ENCODE results near the gene CTTNBP2NL.
"Not testable (repeated sequence)": the region's sequence is repeated elsewhere in the genome, so short reads cannot be mapped to it uniquely, and the experiment has no call there.

CTTNBP2NL gene

GRCh38 chr1:112386024-112386723 is 9.8 kb upstream of the CTTNBP2NL start:
- no peak for DNase-seq (ENCODE audit: low read depth in 2 of 2)

GRCh38 chr1:112386731-112387346 is 9.2 kb upstream of the CTTNBP2NL start:
- no peak for DNase-seq (ENCODE audit: low read depth in 2 of 2)

GRCh38 chr1:112387807-112388206 is 8.2 kb upstream of the CTTNBP2NL start:
- no peak for DNase-seq (ENCODE audit: low read depth in 2 of 2)

- no peak for DNase-seq (ENCODE audit: low read depth in 2 of 2)
Measured at GRCh38 chr1:112388436-112388835, 7.6 kb upstream of the CTTNBP2NL start.

- DNase-seq (ENCODE audit: low read depth in 2 of 2): peak in 1 of 2 donors; percentile 19
Measured at GRCh38 chr1:112389689-112390088, 6.3 kb upstream of the CTTNBP2NL start.

GRCh38 chr1:112390335-112390734 is 5.7 kb upstream of the CTTNBP2NL start:
- DNase-seq (ENCODE audit: low read depth in 2 of 2): not testable (repeated sequence)

- peak; percentile 67 to 76 for DNase-seq (ENCODE audit: low read depth in 2 of 2)
Measured at GRCh38 chr1:112390775-112391602, 5.0 kb upstream of the CTTNBP2NL start.

- no peak for DNase-seq (ENCODE audit: low read depth in 2 of 2)
Measured at GRCh38 chr1:112391603-112391940, 4.4 kb upstream of the CTTNBP2NL start.

- DNase-seq (ENCODE audit: low read depth in 2 of 2): no peak
Measured at GRCh38 chr1:112393631-112393974, 2.4 kb upstream of the CTTNBP2NL start.

- DNase-seq (ENCODE audit: low read depth in 2 of 2): no peak
Measured at GRCh38 chr1:112394743-112395062, 1.3 kb upstream of the CTTNBP2NL start.

GRCh38 chr1:112395256-112395820 is 676 bp upstream of the CTTNBP2NL start:
- no peak for DNase-seq (ENCODE audit: low read depth in 2 of 2)

- DNase-seq (ENCODE audit: low read depth in 2 of 2): no peak
Measured at GRCh38 chr1:112396653-112397471, 848 bp downstream of the CTTNBP2NL start.

- DNase-seq (ENCODE audit: low read depth in 2 of 2): no peak
Measured at GRCh38 chr1:112397841-112398240, 1.8 kb downstream of the CTTNBP2NL start.

GRCh38 chr1:112399456-112399855 is 3.4 kb downstream of the CTTNBP2NL start:
- no peak for DNase-seq (ENCODE audit: low read depth in 2 of 2)

- not testable (repeated sequence) for DNase-seq (ENCODE audit: low read depth in 2 of 2)
Measured at GRCh38 chr1:112400706-112401105, 4.7 kb downstream of the CTTNBP2NL start.

GRCh38 chr1:112402682-112403643 is 6.9 kb downstream of the CTTNBP2NL start:
- no peak for DNase-seq (ENCODE audit: low read depth in 2 of 2)

- DNase-seq (ENCODE audit: low read depth in 2 of 2): no peak
Measured at GRCh38 chr1:112406771-112407170, 10.8 kb downstream of the CTTNBP2NL start.

- DNase-seq (ENCODE audit: low read depth in 2 of 2): no peak
Measured at GRCh38 chr1:112409414-112409813, 13.4 kb downstream of the CTTNBP2NL start.

- no peak for DNase-seq (ENCODE audit: low read depth in 2 of 2)
Measured at GRCh38 chr1:112410673-112411072, 14.7 kb downstream of the CTTNBP2NL start.

- no peak for DNase-seq (ENCODE audit: low read depth in 2 of 2)
Measured at GRCh38 chr1:112417271-112417670, 21.3 kb downstream of the CTTNBP2NL start.

Data from stimulated activated CD4-positive, alpha-beta T cell treated with anti-CD3 and anti-CD28 coated beads, Interleukin-4, amount 100 ng/mL, for 48 hours (primary cell).